Fibroblast of peridontal ligament (primary cell): ENCODE results near the gene FAM193A.
"Not testable (repeated sequence)": the region's sequence is repeated elsewhere in the genome, so short reads cannot be mapped to it uniquely, and the experiment has no call there.

Experiments
- DNase-seq: peaks from one replicate; pipeline ENCODE4 v3.0.0-alpha.2; 2010; ENCODE audit errors: extremely low read depth

The FAM193A gene

GRCh38 chr4:2536193-2537010 lies at the start of gene FAM193A:
FAM193A (plus strand) TSS chr4:2536647; CDS start chr4:2536916, 269 bp downstream.
- DNase-seq = peak; percentile 98

GRCh38 chr4:2486981-2487380 lies 49.5 kb upstream of the FAM193A start:
- no peak for DNase-seq

GRCh38 chr4:2487632-2488031 lies 48.8 kb upstream of the FAM193A start:
- DNase-seq = no peak

GRCh38 chr4:2489081-2489805 lies 47.2 kb upstream of the FAM193A start:
- DNase-seq = no peak

- no peak for DNase-seq
Measured at GRCh38 chr4:2489841-2490552, 46.5 kb upstream of the FAM193A start.

GRCh38 chr4:2492970-2493369 lies 43.5 kb upstream of the FAM193A start:
- DNase-seq = no peak

- no peak for DNase-seq
Measured at GRCh38 chr4:2494992-2495391, 41.5 kb upstream of the FAM193A start.

GRCh38 chr4:2497324-2497723 lies 39.1 kb upstream of the FAM193A start:
- DNase-seq = no peak

- no peak for DNase-seq
Measured at GRCh38 chr4:2497931-2498330, 38.5 kb upstream of the FAM193A start.

GRCh38 chr4:2500547-2500946 lies 35.9 kb upstream of the FAM193A start:
- DNase-seq = no peak

- DNase-seq = no peak
Measured at GRCh38 chr4:2501034-2501594, 35.3 kb upstream of the FAM193A start.

- DNase-seq = no peak
Measured at GRCh38 chr4:2503809-2504208, 32.6 kb upstream of the FAM193A start.

- no peak for DNase-seq
Measured at GRCh38 chr4:2507259-2507658, 29.2 kb upstream of the FAM193A start.

GRCh38 chr4:2507855-2508254 lies 28.6 kb upstream of the FAM193A start:
- no peak for DNase-seq

GRCh38 chr4:2510351-2511259 lies 25.8 kb upstream of the FAM193A start:
- DNase-seq = no peak

- no peak for DNase-seq
Measured at GRCh38 chr4:2511645-2512131, 24.8 kb upstream of the FAM193A start.

- DNase-seq = no peak
Measured at GRCh38 chr4:2512396-2513135, 23.9 kb upstream of the FAM193A start.

- DNase-seq = not testable (repeated sequence)
Measured at GRCh38 chr4:2514193-2514592, 22.3 kb upstream of the FAM193A start.

GRCh38 chr4:2514944-2515343 lies 21.5 kb upstream of the FAM193A start:
- not testable (repeated sequence) for DNase-seq
